ENCODE results near the gene EFNA2. TPM values are rescaled to one million over a fixed set of nuclear protein-coding genes. Genes with fewer than 3 reads are reported as not detected.
"Not testable (repeated sequence)": the region's sequence is repeated elsewhere in the genome, so short reads cannot be mapped to it uniquely, and the experiment has no call there.

EFNA2 gene
- polyA plus RNA-seq, 2 of the 4 experiments (the other 2 are of a cell fraction) = 0.16 to 1.3 TPM

- Histone ChIP-seq H3K9me3 (no peaks in the 10 kb centered on the region), H3K4me2 (peak overlapping the region; percentile 86), H3K27ac (peak overlapping the region; percentile 76 to 91), H3K4me1 (peaks cover 61% of the 10 kb centered on the region), H3K4me3 (peak overlapping the region; percentile 31; the same call in 2 of the 3 replicates)
- peak; percentile 73 to 87 for TF ChIP-seq RAD21 (conservative IDR thresholded peaks at IDR 0.05 in 1 of 2, IDR thresholded peaks at IDR 0.05 in 1 of 2)
- no peak for TF ChIP-seq TFCP2L1 (CRISPR knock-in tag; IDR thresholded peaks at IDR 0.05)
- peak; percentile 68 for TF ChIP-seq SMC3 (IDR thresholded peaks at IDR 0.05)
- no peak for TF ChIP-seq RARB (CRISPR knock-in tag; IDR thresholded peaks at IDR 0.05)
- TF ChIP-seq, protein P1, sequence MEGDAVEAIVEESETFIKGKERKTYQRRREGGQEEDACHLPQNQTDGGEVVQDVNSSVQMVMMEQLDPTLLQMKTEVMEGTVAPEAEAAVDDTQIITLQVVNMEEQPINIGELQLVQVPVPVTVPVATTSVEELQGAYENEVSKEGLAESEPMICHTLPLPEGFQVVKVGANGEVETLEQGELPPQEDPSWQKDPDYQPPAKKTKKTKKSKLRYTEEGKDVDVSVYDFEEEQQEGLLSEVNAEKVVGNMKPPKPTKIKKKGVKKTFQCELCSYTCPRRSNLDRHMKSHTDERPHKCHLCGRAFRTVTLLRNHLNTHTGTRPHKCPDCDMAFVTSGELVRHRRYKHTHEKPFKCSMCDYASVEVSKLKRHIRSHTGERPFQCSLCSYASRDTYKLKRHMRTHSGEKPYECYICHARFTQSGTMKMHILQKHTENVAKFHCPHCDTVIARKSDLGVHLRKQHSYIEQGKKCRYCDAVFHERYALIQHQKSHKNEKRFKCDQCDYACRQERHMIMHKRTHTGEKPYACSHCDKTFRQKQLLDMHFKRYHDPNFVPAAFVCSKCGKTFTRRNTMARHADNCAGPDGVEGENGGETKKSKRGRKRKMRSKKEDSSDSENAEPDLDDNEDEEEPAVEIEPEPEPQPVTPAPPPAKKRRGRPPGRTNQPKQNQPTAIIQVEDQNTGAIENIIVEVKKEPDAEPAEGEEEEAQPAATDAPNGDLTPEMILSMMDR (IDR thresholded peaks at IDR 0.05) = peak; percentile 80
- 0 out of 5 replicates have a peak, but pooled peaks of 1 of the 2 experiments have one; percentile 5 for TF ChIP-seq JUN (IDR thresholded peaks at IDR 0.05)
- TF ChIP-seq CHD4 (IDR thresholded peaks at IDR 0.05; ENCODE audit: borderline replicate concordance) = no peak
- 0 out of 4 replicates have a peak, but pooled peaks of 1 of the 2 experiments have one; percentile 12 for TF ChIP-seq CEBPB (IDR thresholded peaks at IDR 0.05)
- TF ChIP-seq BHLHE40 (IDR thresholded peaks at IDR 0.05; ENCODE audit: low read depth, low read length) = no peak
- no peak for TF ChIP-seq HEYL (CRISPR knock-in tag; IDR thresholded peaks at IDR 0.05)
- no peak for TF ChIP-seq FOSL2 (IDR thresholded peaks at IDR 0.05)
- TF ChIP-seq FOSL2 (CRISPR knock-in tag; IDR thresholded peaks at IDR 0.05) = no peak
- 60% methylated on average over 19 of the region's 33 CpGs for WGBS (ENCODE audit: missing lambda C conversion rate)
- ChIA-PET CTCF (interaction anchor here (0.6 to 7.5 kb wide), 24 partner anchors 12 to 460 kb away, joined by 3 to 500 read pairs (median 5); partner anchors contain the start of genes ARHGAP45, CIRBP, FAM174C and POLR2E), POLR2A (interaction anchor here (0.6 to 4.5 kb wide), 7 partner anchors 9 to 611 kb away, joined by 3 to 98 read pairs (median 9); partner anchors contain the start of genes CIRBP and FAM174C)
- DNase-seq (ENCODE audit: low read depth in 1 of 2, low spot score in 1 of 2) = peak; percentile 79 to 84
- peak; percentile 33 to 70 for ATAC-seq
- FAIRE-seq = no peak
These were observed 41.6 kb upstream of the EFNA2 start for GRCh38 chr19:1243768-1244692.

GRCh38 chr19:1244693-1245451 lies 40.8 kb upstream of the EFNA2 start:
- POLR2A ChIA-PET = interaction anchor here (0.7 to 4.5 kb wide), 7 partner anchors 8 to 113 kb away, joined by 3 to 98 read pairs (median 9); partner anchors contain the start of genes CIRBP and FAM174C
- peak overlapping the region; percentile 31; the same call in 2 of the 3 replicates for H3K4me3 ChIP-seq
- H3K4me1 ChIP-seq = peaks cover 56% of the 10 kb centered on the region
- FAIRE-seq (no peak), DNase-seq (ENCODE audit: low read depth in 1 of 2, low spot score in 1 of 2) (no peak), ATAC-seq (peak in 1 of 2 experiments; percentile 49; a peak in 3 of 6 replicates)
- peak overlapping the region; percentile 86 for H3K4me2 ChIP-seq
- CTCF ChIA-PET = interaction anchor here (0.6 to 7.5 kb wide), 19 partner anchors 13 to 461 kb away, joined by 3 to 500 read pairs (median 6); partner anchors contain the start of genes ARHGAP45, CIRBP, FAM174C and POLR2E
- peak overlapping the region; percentile 76 to 91 for H3K27ac ChIP-seq
- TF ChIP-seq ZFP36 (IDR thresholded peaks at IDR 0.05; ENCODE audit: borderline replicate concordance, partially characterized antibody) = no peak
- 0 out of 5 replicates have a peak, but pooled peaks of 1 of the 2 experiments have one; percentile 1 for TF ChIP-seq JUN (IDR thresholded peaks at IDR 0.05)
- WGBS (ENCODE audit: missing lambda C conversion rate) = 0% methylated on average over 7 of the region's 31 CpGs
- H3K9me3 ChIP-seq = no peaks in the 10 kb centered on the region

GRCh38 chr19:1245494-1246264 lies 40.0 kb upstream of the EFNA2 start:
- Histone ChIP-seq H3K4me1 (peaks cover 56% of the 10 kb centered on the region), H3K4me3 (no peak overlapping the region), H3K4me2 (peak overlapping the region; percentile 86), H3K27ac (peak overlapping the region; percentile 76 to 91), H3K9me3 (no peaks in the 10 kb centered on the region)
- TF ChIP-seq CBX8 (IDR thresholded peaks at IDR 0.05) = no peak
- TF ChIP-seq NPAS2 (CRISPR knock-in tag; IDR thresholded peaks at IDR 0.05; ENCODE audit: borderline replicate concordance) = no peak
- no peak for TF ChIP-seq HDAC2 (IDR thresholded peaks at IDR 0.05)
- FAIRE-seq (no peak), DNase-seq (ENCODE audit: low read depth in 1 of 2, low spot score in 1 of 2) (no peak), ATAC-seq (no peak)
- POLR2A ChIA-PET = interaction anchor here (0.6 to 4.5 kb wide), 4 partner anchors 21 to 114 kb away, joined by 3 to 98 read pairs (median 8); partner anchors contain the start of genes CIRBP and FAM174C
- CTCF ChIA-PET = interaction anchor here (3.1 to 7.5 kb wide), 3 partner anchors 15 to 28 kb away, joined by 38 to 500 read pairs (median 39); partner anchors contain the start of genes CIRBP and FAM174C
- 69% methylated on average over 2 of the region's 26 CpGs for WGBS (ENCODE audit: missing lambda C conversion rate)

DNA sequence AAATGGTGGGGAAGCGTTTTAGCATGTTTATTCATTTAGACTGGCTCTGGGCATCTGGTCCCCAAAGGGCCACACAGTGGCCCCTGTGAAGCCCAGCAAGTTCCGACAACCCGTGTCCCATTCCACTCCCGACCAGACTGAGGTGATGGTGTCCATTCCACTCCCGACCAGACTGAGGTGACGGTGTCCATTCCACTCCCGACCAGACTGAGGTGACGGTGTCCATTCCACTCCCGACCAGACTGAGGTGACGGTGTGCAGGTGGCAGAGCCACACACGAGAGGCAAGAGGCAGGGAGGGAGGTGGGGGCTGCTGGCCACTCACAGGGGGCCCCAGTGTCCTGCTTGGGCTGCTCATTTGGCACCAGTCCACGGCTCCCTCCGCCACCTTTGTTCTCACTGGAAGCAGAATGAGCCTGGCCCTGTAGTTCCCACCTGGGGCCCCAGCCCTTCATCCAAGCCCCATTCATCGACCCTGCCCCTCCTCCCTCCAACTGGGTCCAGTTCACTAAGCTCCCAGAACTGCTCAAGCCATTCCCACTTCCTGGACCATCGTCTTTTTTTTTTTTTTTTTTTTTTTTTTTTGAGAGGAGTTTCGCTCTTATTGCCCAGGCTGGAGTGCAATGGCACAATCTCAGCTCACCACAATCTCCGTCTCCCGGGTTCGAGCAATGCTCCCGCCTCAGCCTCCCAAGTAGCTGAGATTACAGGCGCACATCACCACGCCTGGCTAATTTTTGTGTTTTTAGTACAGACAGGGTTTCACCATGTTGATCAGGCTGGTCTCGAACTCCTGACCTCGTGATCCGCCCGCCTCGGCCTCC lies 39.2 kb upstream of the EFNA2 start:
- not testable (repeated sequence) for H3K9me3 ChIP-seq; H3K4me3 ChIP-seq; DNase-seq (ENCODE audit: low read depth in 1 of 2, low spot score in 1 of 2); ATAC-seq; FAIRE-seq
- POLR2A ChIA-PET = interaction anchor here (0.6 to 4.5 kb wide), 2 partner anchors 20 to 23 kb away, joined by 3 to 98 read pairs; partner anchors contain the start of gene CIRBP
- 87% methylated on average over 22 of the region's 27 CpGs for WGBS (ENCODE audit: missing lambda C conversion rate)
- H3K4me1 ChIP-seq = peaks cover 50% of the 10 kb centered on the region
- H3K27ac ChIP-seq = peak overlapping the region; percentile 30 to 91; a peak in 4 of 6 replicates
- CTCF ChIA-PET = interaction anchor here (0.5 to 7.5 kb wide), 2 partner anchors 14 to 42 kb away, joined by 3 to 500 read pairs; partner anchors contain the start of gene CIRBP
- H3K4me2 ChIP-seq = peak overlapping the region; percentile 86; the same call in 2 of the 3 replicates

All from A549 (cell line).